HCT116 (cell line): Measurements from ENCODE around the gene LILRB3. TPM values are rescaled to one million over a fixed set of nuclear protein-coding genes. Genes with fewer than 3 reads are reported as not detected.
A peak's percentile ranks its signal among the peaks of the same experiment; 100 is the strongest.

Experiments
- ATAC-seq: fragments of 200-7000 bp; cut with Tn5 transposase; 2 replicates; pipeline ENCODE4 v1.9.1; 2020; ENCODE audit warnings: mild to moderate bottlenecking, moderate library complexity
- BruUV-seq: library from RNA; stranded (reverse); fragments of 400-500 nt; replicated peaks from 2 replicates; lab custom pipeline; 2021; lab: Mats Ljungman, UMichigan
- CTCF ChIA-PET: fragments of 300-600 bp; sonication (Branson Sonifier 250); formaldehyde crosslinking; loops from one replicate; lab custom pipeline; 2021; ENCODE audit warnings: antibody characterized with exemption; lab: Charles Lee
- POLR2A ChIA-PET: fragments of 300-600, 350-600 bp; sonication (Branson Sonifier 250); formaldehyde crosslinking; loops from one replicate; lab custom pipeline; 2021; ENCODE audit warnings: antibody characterized with exemption; lab: Charles Lee
- RAD21 ChIA-PET, 2 experiments: fragments of 300-600 bp; sonication (Branson Sonifier 250); formaldehyde crosslinking; loops; one replicate each; lab custom pipeline; 2023; ENCODE audit warnings: low total read pairs in 2 of 2; ENCODE audit not compliant: uncharacterized antibody in 2 of 2, unreplicated experiment in 2 of 2, low non-redundant PET in 1 of 2; lab: Charles Lee
- DNase-seq: peaks from one replicate; pipeline ENCODE4 v3.0.0-alpha.2; 2010; ENCODE audit warnings: low read depth, low spot score
- H2AFZ ChIP-seq: fragments of 200-600 bp; shearing (Covaris generic), sonication (generic); 2 replicates; pipeline ENCODE4 v1.6.1; 2017; ENCODE audit warnings: low read depth, mixed run types, mixed read lengths, antibody characterized with exemption, low read length; ENCODE audit not compliant: poor library complexity, severe bottlenecking
- H3K27ac ChIP-seq: 2 replicates; pipeline ENCODE4 v1.5.1; 2012; ENCODE audit warnings: low read depth, low read length
- H3K27me3 ChIP-seq: fragments of 200-600 bp; sonication (generic); 2 replicates; pipeline ENCODE4 v1.6.1; 2016; ENCODE audit warnings: mixed run types, low read length, mixed read lengths; ENCODE audit not compliant: insufficient read depth
- H3K36me3 ChIP-seq, 2 experiments: fragments of 200-500 bp in 1 of 2; fragments of 200-600 bp in 1 of 2; sonication (Bioruptor generic) in 1 of 2; sonication (generic) in 1 of 2; 2 replicates each; pipeline versions ENCODE4 v1.5.1 to v1.6.1; 2014 to 2016; ENCODE audit warnings: low read length in 2 of 2, inconsistent platforms in 1 of 2, mixed read lengths in 1 of 2, mixed run types in 1 of 2; ENCODE audit not compliant: insufficient read depth in 2 of 2, control insufficient read depth in 1 of 2
- H3K4me1 ChIP-seq, 2 experiments: fragments of 200-600 bp in 1 of 2; sonication (generic) in 1 of 2; 2 replicates each; pipeline versions ENCODE4 v1.5.1 to v1.6.1; 2012 to 2017; ENCODE audit warnings: low read length in 2 of 2, inconsistent platforms in 1 of 2, mild to moderate bottlenecking in 1 of 2, mixed read lengths in 1 of 2, mixed run types in 1 of 2, moderate library complexity in 1 of 2; ENCODE audit not compliant: insufficient read depth in 2 of 2, control insufficient read depth in 1 of 2
- H3K4me2 ChIP-seq: fragments of 200-600 bp; sonication (generic); 2 replicates; pipeline ENCODE4 v1.6.1; 2017; ENCODE audit warnings: mixed run types, low read length, mixed read lengths
- H3K4me3 ChIP-seq, 2 experiments: fragments of 200-600 bp in 1 of 2; sonication (generic) in 1 of 2; replicated peaks in 1 of 2; 2 replicates each; pipeline ENCODE4 v1.5.1; 2011 to 2016; ENCODE audit warnings: low read length in 2 of 2, control low read depth in 1 of 2, low read depth in 1 of 2, mild to moderate bottlenecking in 1 of 2, mixed read lengths in 1 of 2, mixed run types in 1 of 2
- H3K79me2 ChIP-seq: fragments of 200-600 bp; sonication (generic); 2 replicates; pipeline ENCODE4 v1.6.1; 2017; ENCODE audit warnings: mild to moderate bottlenecking, mixed run types, low read length, moderate library complexity, mixed read lengths; ENCODE audit not compliant: insufficient read depth
- H3K9ac ChIP-seq: fragments of 200-600 bp; sonication (generic); 2 replicates; pipeline ENCODE4 v1.6.1; 2016; ENCODE audit warnings: low read length, mixed read lengths
- H3K9me2 ChIP-seq: fragments of 200-600 bp; sonication (generic), shearing (Covaris generic); 2 replicates; pipeline ENCODE4 v1.6.1; 2017; ENCODE audit warnings: mixed run types, mild to moderate bottlenecking, moderate library complexity; ENCODE audit not compliant: insufficient read depth
- H3K9me3 ChIP-seq, 2 experiments: fragments of 200-500 bp in 1 of 2; fragments of 200-600 bp in 1 of 2; sonication (Bioruptor generic) in 1 of 2; sonication (generic) in 1 of 2; 2 replicates each; pipeline ENCODE4 v1.6.1; 2014 to 2017; ENCODE audit warnings: low read length in 2 of 2, mixed read lengths in 2 of 2, inconsistent platforms in 1 of 2, low read depth in 1 of 2, mild to moderate bottlenecking in 1 of 2, mixed run types in 1 of 2, moderate library complexity in 1 of 2; ENCODE audit not compliant: control insufficient read depth in 1 of 2, insufficient read depth in 1 of 2
- H4K20me1 ChIP-seq: fragments of 200-600 bp; sonication (generic), shearing (Covaris generic); 2 replicates; pipeline ENCODE4 v1.6.1; 2017; ENCODE audit warnings: mixed run types, mild to moderate bottlenecking, moderate library complexity; ENCODE audit not compliant: insufficient read depth
- CBX3 ChIP-seq: IDR thresholded peaks from 2 replicates; pipeline ENCODE4 v1.6.1; 2012; ENCODE audit warnings: low read depth
- EGR1 ChIP-seq: IDR thresholded peaks from 2 replicates; pipeline ENCODE4 v1.6.1; 2012; ENCODE audit warnings: low read depth
- ELF1 ChIP-seq: IDR thresholded peaks from 2 replicates; pipeline ENCODE4 v1.6.1; 2012; ENCODE audit warnings: low read depth, borderline replicate concordance
- EZH2 ChIP-seq: fragments of 200-600 bp; sonication (generic); IDR thresholded peaks from 2 replicates; pipeline ENCODE4 v1.6.1; 2017; ENCODE audit warnings: antibody characterized with exemption, mixed run types
- MAX ChIP-seq: IDR thresholded peaks from 2 replicates; pipeline ENCODE4 v1.6.1; 2012
- POLR2A ChIP-seq: IDR thresholded peaks from 2 replicates; pipeline ENCODE4 v1.7.0; 2011; ENCODE audit warnings: borderline replicate concordance; ENCODE audit not compliant: insufficient read depth, insufficient read length; ENCODE audit errors: extremely low read depth
- POLR2AphosphoS5 ChIP-seq: IDR thresholded peaks from 2 replicates; pipeline ENCODE4 v1.6.1; 2011; ENCODE audit warnings: mild to moderate bottlenecking, low read depth, low read length, moderate library complexity
- REST ChIP-seq: IDR thresholded peaks from 2 replicates; pipeline ENCODE4 v1.6.1; 2012; ENCODE audit warnings: low read depth
- SP1 ChIP-seq: IDR thresholded peaks from 2 replicates; pipeline ENCODE4 v1.6.1; 2012; ENCODE audit warnings: low read depth
- TCF7L2 ChIP-seq: IDR thresholded peaks from 2 replicates; pipeline ENCODE4 v1.7.0; 2011; ENCODE audit warnings: borderline replicate concordance, inconsistent platforms; ENCODE audit not compliant: insufficient read depth, insufficient read length; ENCODE audit errors: extremely low read depth
- intact Hi-C: fragments of 100-400 bp; cut with micrococcal nuclease; formaldehyde crosslinking; loops from 2 replicates; pipeline ENCODE4 v1.10.0; 2022
- total RNA-seq: library from RNA; stranded (reverse); gene quantifications from one replicate; pipeline ENCODE4 v1.2.1, GENCODE V29; 2021; ENCODE audit not compliant: unreplicated experiment

Gene LILRB3
- total RNA-seq, 1 experiment from 2014 or later, result 0.12 TPM

GRCh38 chr19:54206831-54207177 is 16.0 kb downstream of the LILRB3 start:
- Histone ChIP-seq H3K4me1 (peaks cover 18 to 60% of the 10 kb centered on the region in 2 experiments), H2AFZ (no peak overlapping the region), H3K9me3 (no peaks in the 10 kb centered on the region), H3K36me3 (peaks cover 51 to 64% of the 10 kb centered on the region in 2 experiments), H3K4me2 (no peak overlapping the region), H3K79me2 (peaks cover 62% of the 10 kb centered on the region), H3K27ac (no peak overlapping the region), H3K4me3 (no peak overlapping the region), H3K9me2 (no peaks in the 10 kb centered on the region), H3K27me3 (no peaks in the 10 kb centered on the region), H4K20me1 (peaks cover 69% of the 10 kb centered on the region; the same call in 1 of the 2 replicates), H3K9ac (no peak overlapping the region)
- ChIA-PET CTCF (no interaction called here), POLR2A (interaction anchor here (2.5 kb wide), 1 partner anchor 16 kb away, joined by 16 read pairs; the partner anchor contains the start of genes MBOAT7 and TSEN34), RAD21 (no interaction called here)
- no peak for ATAC-seq
- BruUV-seq, result no TSS peak
- intact Hi-C loops, result no loop called here
- TF ChIP-seq TCF7L2, result no peak
- TF ChIP-seq EZH2, result no peak
- TF ChIP-seq CBX3, result no peak
- no peak for TF ChIP-seq MAX
- no peak for TF ChIP-seq SP1
- TF ChIP-seq ELF1, result no peak
- TF ChIP-seq POLR2A, result no peak
- DNase-seq, result no peak

- ATAC-seq, result no peak
- peaks cover 73% of the 10 kb centered on the region; the same call in 1 of the 2 replicates for H4K20me1 ChIP-seq
- H3K4me3 ChIP-seq, result no peak overlapping the region
- H3K9me2 ChIP-seq, result no peaks in the 10 kb centered on the region
- intact Hi-C loops, result no loop called here
- POLR2A ChIA-PET, result interaction anchor here (1.7 to 2.5 kb wide), 2 partner anchors 12 to 16 kb away, joined by 4 to 16 read pairs; partner anchors contain the start of genes MBOAT7 and TSEN34
- TF ChIP-seq REST (no peak), POLR2AphosphoS5 (no peak), EZH2 (no peak), EGR1 (no peak)
- TF ChIP-seq, all 23 proteins: peak for 0
- Histone ChIP-seq H3K79me2 (peaks cover 68% of the 10 kb centered on the region), H3K4me2 (no peak overlapping the region), H3K27ac (no peak overlapping the region), H3K9me3 (no peaks in the 10 kb centered on the region), H3K4me1 (peaks cover 18 to 63% of the 10 kb centered on the region in 2 experiments), H3K9ac (peak overlapping the region; percentile 18; the same call in 1 of the 2 replicates), H3K36me3 (peaks cover 55 to 70% of the 10 kb centered on the region in 2 experiments), H3K27me3 (no peaks in the 10 kb centered on the region), H2AFZ (no peak overlapping the region)
- ChIA-PET RAD21 (no interaction called here), CTCF (no interaction called here)
- no TSS peak for BruUV-seq
- DNase-seq, result no peak
These were observed 16.6 kb downstream of the LILRB3 start for GRCh38 chr19:54206030-54206830.
